ENCODE results near the gene FASTKD1. TPM values are rescaled to one million over a fixed set of nuclear protein-coding genes. Genes with fewer than 3 reads are reported as not detected.
"Not testable (repeated sequence)": the region's sequence is repeated elsewhere in the genome, so short reads cannot be mapped to it uniquely, and the experiment has no call there.

Gene FASTKD1
- total RNA-seq, 1 donor from 2014 or later: 40.7 TPM

GRCh38 chr2:169540146-169540545 is 33.5 kb downstream of the FASTKD1 start:
- H3K27ac ChIP-seq (ENCODE audit: low read depth, low read length): no peak overlapping the region
- H3K9me3 ChIP-seq (ENCODE audit: control insufficient read depth in 3 of 3, low read length in 3 of 3): no peaks in the 10 kb centered on the region
- H3K27me3 ChIP-seq (ENCODE audit: control insufficient read depth in 3 of 3, insufficient read depth in 3 of 3, low read length in 3 of 3): no peaks in the 10 kb centered on the region
- no peaks in the 10 kb centered on the region for H3K4me1 ChIP-seq (ENCODE audit: control insufficient read depth in 3 of 3, insufficient read depth in 3 of 3, low read length in 3 of 3)
- no peak overlapping the region for H3K4me3 ChIP-seq (ENCODE audit: low read length in 3 of 3)
- H3K9ac ChIP-seq (ENCODE audit: low read depth in 1 of 3, low read length in 3 of 3): no peak overlapping the region
- peaks cover 0 to 10% (median 8%) of the 10 kb centered on the region in 3 donors for H3K36me3 ChIP-seq (ENCODE audit: control insufficient read depth in 3 of 3, insufficient read depth in 3 of 3, low read length in 3 of 3)

GRCh38 chr2:169539460-169539859 is 34.2 kb downstream of the FASTKD1 start:
- not testable (repeated sequence) for H3K9me3 ChIP-seq (ENCODE audit: control insufficient read depth in 3 of 3, low read length in 3 of 3); H3K4me3 ChIP-seq (ENCODE audit: low read length in 3 of 3); H3K27me3 ChIP-seq (ENCODE audit: control insufficient read depth in 3 of 3, insufficient read depth in 3 of 3, low read length in 3 of 3); H3K4me1 ChIP-seq (ENCODE audit: control insufficient read depth in 3 of 3, insufficient read depth in 3 of 3, low read length in 3 of 3); H3K27ac ChIP-seq (ENCODE audit: low read depth, low read length); H3K9ac ChIP-seq (ENCODE audit: low read depth in 1 of 3, low read length in 3 of 3)
- H3K36me3 ChIP-seq (ENCODE audit: control insufficient read depth in 3 of 3, insufficient read depth in 3 of 3, low read length in 3 of 3): peaks cover 0 to 10% (median 6%) of the 10 kb centered on the region in 3 donors

DNA sequence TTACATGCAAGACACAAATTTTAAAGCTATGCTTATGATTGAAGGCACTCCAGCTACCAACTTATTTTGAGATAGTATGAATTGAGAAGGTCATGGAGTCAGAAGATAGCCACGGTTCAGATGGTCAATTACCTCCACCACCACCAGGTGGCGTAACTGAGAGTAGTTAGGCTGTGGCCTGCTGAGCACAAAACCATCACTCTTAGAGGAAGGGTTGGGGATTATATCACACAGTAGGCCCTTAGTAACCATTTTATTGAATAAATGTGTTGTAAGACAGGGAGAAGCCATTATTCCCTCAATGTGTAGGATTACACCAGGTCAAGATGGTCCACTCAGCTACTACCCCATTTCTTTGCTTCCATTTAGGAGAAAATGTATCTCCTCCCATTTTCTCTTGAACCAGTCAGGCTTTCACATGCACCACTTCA is 45.4 kb downstream of the FASTKD1 start:
- Histone ChIP-seq H3K9me3 (ENCODE audit: control insufficient read depth in 3 of 3, low read length in 3 of 3) (no peaks in the 10 kb centered on the region), H3K4me3 (ENCODE audit: low read length in 3 of 3) (no peak overlapping the region), H3K27me3 (ENCODE audit: control insufficient read depth in 3 of 3, insufficient read depth in 3 of 3, low read length in 3 of 3) (no peaks in the 10 kb centered on the region), H3K27ac (ENCODE audit: low read depth, low read length) (peak overlapping the region; percentile 17), H3K36me3 (ENCODE audit: control insufficient read depth in 3 of 3, insufficient read depth in 3 of 3, low read length in 3 of 3) (peaks cover 29 to 64% (median 46%) of the 10 kb centered on the region in 3 donors), H3K9ac (ENCODE audit: low read depth in 1 of 3, low read length in 3 of 3) (no peak overlapping the region), H3K4me1 (ENCODE audit: control insufficient read depth in 3 of 3, insufficient read depth in 3 of 3, low read length in 3 of 3) (peaks cover 0 to 8% (median 5%) of the 10 kb centered on the region in 3 donors)

- H3K4me3 ChIP-seq (ENCODE audit: low read length in 3 of 3): no peak overlapping the region
- peaks cover 2 to 19% (median 15%) of the 10 kb centered on the region in 3 donors for H3K4me1 ChIP-seq (ENCODE audit: control insufficient read depth in 3 of 3, insufficient read depth in 3 of 3, low read length in 3 of 3)
- H3K36me3 ChIP-seq (ENCODE audit: control insufficient read depth in 3 of 3, insufficient read depth in 3 of 3, low read length in 3 of 3): peaks cover 41 to 79% (median 60%) of the 10 kb centered on the region in 3 donors
- H3K27me3 ChIP-seq (ENCODE audit: control insufficient read depth in 3 of 3, insufficient read depth in 3 of 3, low read length in 3 of 3): no peaks in the 10 kb centered on the region
- H3K27ac ChIP-seq (ENCODE audit: low read depth, low read length): no peak overlapping the region
- H3K9me3 ChIP-seq (ENCODE audit: control insufficient read depth in 3 of 3, low read length in 3 of 3): no peaks in the 10 kb centered on the region
- no peak overlapping the region for H3K9ac ChIP-seq (ENCODE audit: low read depth in 1 of 3, low read length in 3 of 3)
Observed at GRCh38 chr2:169526451-169526850, 47.2 kb downstream of the FASTKD1 start.

DNA sequence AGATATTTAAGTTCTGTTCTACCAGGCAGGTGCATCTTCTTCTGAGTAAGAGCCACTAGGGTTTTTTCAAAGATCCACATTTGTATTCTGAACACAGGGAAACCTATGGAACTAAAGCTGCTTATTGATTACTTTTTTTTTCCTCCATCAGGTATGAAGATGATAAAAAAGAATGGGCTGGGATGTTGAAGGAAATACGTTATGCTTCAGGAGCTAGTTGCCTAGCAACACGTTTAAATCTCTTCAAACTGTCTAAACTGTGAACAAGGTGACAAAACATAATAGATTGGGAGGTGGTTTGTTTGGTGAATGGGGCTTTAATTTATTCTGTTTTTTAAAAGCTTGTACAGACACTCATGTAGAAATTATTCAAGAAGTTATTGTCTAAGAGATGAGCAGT is 48.2 kb downstream of the FASTKD1 start:
- no peaks in the 10 kb centered on the region for H3K27me3 ChIP-seq (ENCODE audit: control insufficient read depth in 3 of 3, insufficient read depth in 3 of 3, low read length in 3 of 3)
- H3K9me3 ChIP-seq (ENCODE audit: control insufficient read depth in 3 of 3, low read length in 3 of 3): no peaks in the 10 kb centered on the region
- no peak overlapping the region for H3K9ac ChIP-seq (ENCODE audit: low read depth in 1 of 3, low read length in 3 of 3)
- H3K27ac ChIP-seq (ENCODE audit: low read depth, low read length): no peak overlapping the region
- H3K4me1 ChIP-seq (ENCODE audit: control insufficient read depth in 3 of 3, insufficient read depth in 3 of 3, low read length in 3 of 3): peaks cover 2 to 19% (median 15%) of the 10 kb centered on the region in 3 donors
- H3K4me3 ChIP-seq (ENCODE audit: low read length in 3 of 3): no peak overlapping the region
- H3K36me3 ChIP-seq (ENCODE audit: control insufficient read depth in 3 of 3, insufficient read depth in 3 of 3, low read length in 3 of 3): peaks cover 43 to 79% (median 68%) of the 10 kb centered on the region in 3 donors

GRCh38 chr2:169523681-169524080 is 50.0 kb downstream of the FASTKD1 start:
- Histone ChIP-seq H3K4me1 (ENCODE audit: control insufficient read depth in 3 of 3, insufficient read depth in 3 of 3, low read length in 3 of 3) (peaks cover 8 to 25% (median 15%) of the 10 kb centered on the region in 3 donors), H3K27ac (ENCODE audit: low read depth, low read length) (no peak overlapping the region), H3K27me3 (ENCODE audit: control insufficient read depth in 3 of 3, insufficient read depth in 3 of 3, low read length in 3 of 3) (no peaks in the 10 kb centered on the region), H3K4me3 (ENCODE audit: low read length in 3 of 3) (no peak overlapping the region), H3K9me3 (ENCODE audit: control insufficient read depth in 3 of 3, low read length in 3 of 3) (no peaks in the 10 kb centered on the region), H3K36me3 (ENCODE audit: control insufficient read depth in 3 of 3, insufficient read depth in 3 of 3, low read length in 3 of 3) (peaks cover 40 to 68% (median 62%) of the 10 kb centered on the region in 3 donors), H3K9ac (ENCODE audit: low read depth in 1 of 3, low read length in 3 of 3) (no peak overlapping the region)

DNA sequence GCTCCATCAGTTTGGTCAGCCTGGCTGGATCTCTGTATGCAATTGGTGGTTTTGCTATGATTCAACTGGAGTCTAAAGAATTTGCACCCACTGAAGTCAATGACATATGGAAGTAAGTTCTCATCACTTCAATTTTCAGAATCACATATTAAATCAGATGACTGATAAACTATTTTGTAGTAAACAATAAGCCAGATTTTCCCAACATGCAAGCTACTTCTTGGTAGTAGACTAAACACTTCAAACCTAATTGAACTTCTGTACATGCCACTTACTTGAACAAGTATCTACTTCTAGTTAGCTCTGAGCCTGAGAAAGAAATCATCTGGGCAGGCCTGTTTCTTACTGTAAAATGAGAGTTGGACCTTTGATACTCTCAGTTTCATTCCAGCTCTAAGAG is 52.8 kb downstream of the FASTKD1 start:
- no peak overlapping the region for H3K27ac ChIP-seq (ENCODE audit: low read depth, low read length)
- H3K9ac ChIP-seq (ENCODE audit: low read depth in 1 of 3, low read length in 3 of 3): no peak overlapping the region
- no peaks in the 10 kb centered on the region for H3K9me3 ChIP-seq (ENCODE audit: control insufficient read depth in 3 of 3, low read length in 3 of 3)
- H3K4me3 ChIP-seq (ENCODE audit: low read length in 3 of 3): no peak overlapping the region
- H3K4me1 ChIP-seq (ENCODE audit: control insufficient read depth in 3 of 3, insufficient read depth in 3 of 3, low read length in 3 of 3): peaks cover 12 to 34% (median 17%) of the 10 kb centered on the region in 3 donors
- peaks cover 33 to 57% (median 55%) of the 10 kb centered on the region in 3 donors for H3K36me3 ChIP-seq (ENCODE audit: control insufficient read depth in 3 of 3, insufficient read depth in 3 of 3, low read length in 3 of 3)
- no peaks in the 10 kb centered on the region for H3K27me3 ChIP-seq (ENCODE audit: control insufficient read depth in 3 of 3, insufficient read depth in 3 of 3, low read length in 3 of 3)

- Histone ChIP-seq H3K9ac (ENCODE audit: low read depth in 1 of 3, low read length in 3 of 3) (peak overlapping the region; percentile 41 to 85 (median 66)), H3K27ac (ENCODE audit: low read depth, low read length) (peak overlapping the region; percentile 93), H3K4me3 (ENCODE audit: low read length in 3 of 3) (peak overlapping the region; percentile 22 to 66 (median 62)), H3K4me1 (ENCODE audit: control insufficient read depth in 3 of 3, insufficient read depth in 3 of 3, low read length in 3 of 3) (peaks cover 6 to 15% (median 10%) of the 10 kb centered on the region in 3 donors), H3K36me3 (ENCODE audit: control insufficient read depth in 3 of 3, insufficient read depth in 3 of 3, low read length in 3 of 3) (peaks cover 5 to 40% (median 32%) of the 10 kb centered on the region in 3 donors)
- H3K27me3 ChIP-seq (ENCODE audit: control insufficient read depth in 3 of 3, insufficient read depth in 3 of 3, low read length in 3 of 3); H3K9me3 ChIP-seq (ENCODE audit: control insufficient read depth in 3 of 3, low read length in 3 of 3): not testable (repeated sequence)
Observed at GRCh38 chr2:169516488-169516995, 57.1 kb downstream of the FASTKD1 start.

DNA sequence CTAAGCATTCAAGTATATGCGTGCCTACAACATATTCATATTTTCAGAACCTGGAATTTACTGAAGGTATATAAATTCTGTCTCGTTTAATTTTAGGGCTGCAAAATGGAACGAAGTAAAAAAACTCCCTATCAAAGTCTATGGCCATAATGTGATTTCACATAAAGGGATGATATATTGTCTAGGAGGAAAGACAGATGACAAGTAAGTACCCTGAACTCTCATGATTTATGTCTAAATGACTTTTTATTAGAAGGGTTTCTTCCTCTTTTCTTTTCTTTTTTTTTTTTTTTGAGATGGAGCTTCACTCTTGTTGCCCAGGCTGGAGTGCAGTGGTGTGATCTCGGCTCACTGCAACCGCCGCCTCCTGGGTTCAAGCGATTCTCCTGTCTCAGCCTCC is 58.9 kb downstream of the FASTKD1 start:
- H3K27me3 ChIP-seq (ENCODE audit: control insufficient read depth in 3 of 3, insufficient read depth in 3 of 3, low read length in 3 of 3); H3K9me3 ChIP-seq (ENCODE audit: control insufficient read depth in 3 of 3, low read length in 3 of 3); H3K4me1 ChIP-seq (ENCODE audit: control insufficient read depth in 3 of 3, insufficient read depth in 3 of 3, low read length in 3 of 3): not testable (repeated sequence)
- peak overlapping the region; percentile 77 to 81 (median 80) for H3K4me3 ChIP-seq (ENCODE audit: low read length in 3 of 3)
- H3K36me3 ChIP-seq (ENCODE audit: control insufficient read depth in 3 of 3, insufficient read depth in 3 of 3, low read length in 3 of 3): peaks cover 8 to 27% (median 26%) of the 10 kb centered on the region in 3 donors
- H3K9ac ChIP-seq (ENCODE audit: low read depth in 1 of 3, low read length in 3 of 3): peak overlapping the region; percentile 79 to 85 (median 80)
- H3K27ac ChIP-seq (ENCODE audit: low read depth, low read length): peak overlapping the region; percentile 93

DNA sequence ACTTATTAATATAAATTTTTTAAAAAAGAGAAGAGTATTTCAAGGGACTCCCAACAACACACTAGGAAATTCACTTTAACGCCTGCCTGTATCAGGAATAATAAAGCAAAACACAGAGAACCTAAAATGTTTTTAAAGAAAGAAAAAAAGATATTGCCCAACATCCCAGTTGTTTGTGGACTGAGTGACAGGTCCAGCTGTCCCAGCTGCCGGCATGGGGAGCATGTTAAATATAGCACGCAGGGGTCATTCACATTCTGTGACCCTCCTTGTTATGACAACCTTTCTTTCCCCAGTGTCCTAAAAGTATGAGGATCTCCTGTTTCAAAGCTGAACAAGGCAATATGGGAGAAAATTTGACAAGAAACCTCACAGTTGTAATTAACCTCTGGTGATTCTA is 59.7 kb downstream of the FASTKD1 start:
- H3K9ac ChIP-seq (ENCODE audit: low read depth in 1 of 3, low read length in 3 of 3): peak overlapping the region; percentile 85 to 90 (median 85)
- H3K4me3 ChIP-seq (ENCODE audit: low read length in 3 of 3): peak overlapping the region; percentile 77 to 81 (median 80)
- peaks cover 4 to 9% (median 6%) of the 10 kb centered on the region in 3 donors for H3K4me1 ChIP-seq (ENCODE audit: control insufficient read depth in 3 of 3, insufficient read depth in 3 of 3, low read length in 3 of 3)
- H3K36me3 ChIP-seq (ENCODE audit: control insufficient read depth in 3 of 3, insufficient read depth in 3 of 3, low read length in 3 of 3): peaks cover 8 to 24% (median 24%) of the 10 kb centered on the region in 3 donors
- H3K27ac ChIP-seq (ENCODE audit: low read depth, low read length): peak overlapping the region; percentile 93
- no peaks in the 10 kb centered on the region for H3K27me3 ChIP-seq (ENCODE audit: control insufficient read depth in 3 of 3, insufficient read depth in 3 of 3, low read length in 3 of 3)
- H3K9me3 ChIP-seq (ENCODE audit: control insufficient read depth in 3 of 3, low read length in 3 of 3): no peaks in the 10 kb centered on the region

Measured in skeletal muscle tissue (tissue), 4 donors.